NCI-H2029 (cell line): Measurements from ENCODE around the gene WASL.

Experiments used
- DNase-seq: peaks from one replicate; lab custom pipeline; 2025; lab: John Stamatoyannopoulos, UW

WASL gene

DNA sequence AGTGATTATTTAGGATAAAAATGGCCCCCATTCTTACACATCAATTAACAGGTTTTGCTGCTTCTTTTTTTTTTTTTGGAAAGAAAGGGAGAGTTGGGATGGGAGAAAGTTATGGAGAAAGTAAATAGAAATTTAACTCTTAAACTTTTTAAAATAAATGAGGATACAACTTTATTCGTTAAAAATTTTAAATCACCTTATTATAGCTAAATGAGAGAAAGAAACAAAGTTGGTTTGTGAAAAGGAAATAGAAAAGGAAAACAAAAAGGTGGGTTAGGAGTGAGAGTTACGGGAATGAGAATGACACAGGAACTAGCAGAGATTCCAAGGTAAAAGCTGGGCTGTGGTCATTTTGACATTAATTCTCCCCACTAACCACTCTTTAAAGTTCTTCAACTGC lies 58.3 kb downstream of the WASL start:
- no peak for DNase-seq

DNA sequence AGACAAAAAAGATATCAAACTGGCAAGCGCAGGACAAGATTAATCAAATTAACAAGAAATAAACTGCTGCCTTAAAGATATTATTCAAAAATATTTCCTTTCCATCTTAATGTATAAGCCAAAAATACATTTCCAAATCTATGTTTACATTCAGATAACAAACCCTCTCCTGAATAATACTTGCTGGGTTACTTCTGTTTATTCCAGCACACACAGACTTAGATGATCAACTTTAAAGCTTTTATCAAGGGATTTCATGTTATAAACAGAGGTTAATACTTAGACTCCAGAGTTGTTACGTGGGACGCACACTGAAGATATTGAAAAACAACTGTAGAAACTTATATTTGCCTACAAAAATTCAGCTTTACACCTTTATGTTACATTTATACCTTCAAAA lies 59.6 kb downstream of the WASL start:
- DNase-seq: no peak

DNA sequence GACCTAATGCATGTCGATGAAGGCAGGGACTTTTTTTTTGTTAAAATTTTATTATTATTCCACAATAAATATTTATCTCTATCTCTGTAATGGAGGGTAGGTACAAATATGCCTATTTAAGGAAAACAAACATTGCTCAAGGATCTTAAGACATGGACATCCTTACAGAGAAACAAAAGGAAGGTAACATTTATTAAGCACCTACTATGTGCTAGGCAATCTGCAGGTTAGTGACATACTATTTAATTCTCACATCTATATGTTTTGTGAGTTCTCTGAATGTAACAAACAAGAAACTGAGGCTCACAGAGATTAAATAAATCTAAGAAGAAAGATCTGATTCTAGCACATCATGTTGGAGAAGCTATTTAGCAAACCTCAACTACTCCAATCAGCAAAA lies 61.1 kb downstream of the WASL start:
- no peak for DNase-seq

DNA sequence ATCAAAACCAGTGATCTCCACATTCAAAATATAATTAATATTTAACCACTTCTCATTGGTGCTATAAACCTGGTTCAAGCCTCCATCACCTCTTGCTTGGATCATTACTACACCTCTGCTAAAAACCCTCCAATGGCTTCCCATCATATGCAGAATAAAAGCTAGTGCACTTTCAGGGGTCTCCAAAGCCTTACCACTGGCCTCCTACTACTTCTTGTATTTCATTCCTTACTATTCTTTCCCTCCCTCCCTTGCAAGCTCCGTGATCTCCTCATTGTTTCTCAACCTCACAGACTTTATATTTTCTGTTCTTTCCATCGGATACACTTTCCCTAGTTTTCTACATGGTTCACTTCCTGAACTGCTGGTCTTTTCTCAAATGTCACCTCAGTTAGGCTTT lies 61.6 kb downstream of the WASL start:
- DNase-seq: no peak

DNA sequence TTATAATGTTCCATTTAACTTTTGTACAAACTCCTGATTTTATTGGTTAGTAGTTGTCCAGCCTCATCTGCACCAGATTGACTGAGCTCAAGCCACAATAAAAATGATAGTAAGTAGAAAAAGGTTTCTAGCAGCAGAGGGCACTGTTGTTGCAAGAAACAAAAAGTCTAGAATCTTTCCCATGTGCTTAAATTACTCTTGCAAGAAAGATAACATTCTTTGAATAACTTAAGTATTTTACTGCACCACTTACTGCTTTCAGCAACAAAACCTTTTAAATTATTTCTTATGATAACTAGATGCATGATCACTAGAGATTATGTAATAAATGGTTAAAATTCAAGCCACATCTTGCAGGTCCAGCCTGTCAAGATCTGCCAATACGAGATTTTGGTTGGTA lies 66.1 kb downstream of the WASL start:
- DNase-seq: peak; percentile 32

DNA sequence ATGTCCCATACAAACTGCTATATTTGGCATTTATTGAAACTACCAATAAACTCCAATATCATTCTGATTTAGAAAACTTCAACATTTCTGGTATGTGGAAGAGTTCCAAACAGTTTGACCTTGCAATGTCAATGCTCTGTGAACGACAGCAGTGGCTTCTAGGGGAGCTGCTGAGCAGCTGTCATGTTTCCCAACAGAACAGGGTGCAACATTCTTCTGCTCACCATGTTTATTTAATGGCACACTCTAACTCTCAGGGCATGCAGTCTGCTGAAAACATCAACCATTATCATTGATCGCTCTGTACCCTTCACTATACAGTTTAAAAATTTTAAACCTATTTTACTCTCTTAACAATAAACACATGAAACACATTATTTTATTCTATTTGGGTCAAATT lies 67.2 kb downstream of the WASL start:
- DNase-seq: no peak

GRCh38 chr7:123680580-123680979 lies 68.2 kb downstream of the WASL start:
- no peak for DNase-seq

- no peak for DNase-seq
Measured at GRCh38 chr7:123679614-123680013, 69.2 kb downstream of the WASL start.

DNA sequence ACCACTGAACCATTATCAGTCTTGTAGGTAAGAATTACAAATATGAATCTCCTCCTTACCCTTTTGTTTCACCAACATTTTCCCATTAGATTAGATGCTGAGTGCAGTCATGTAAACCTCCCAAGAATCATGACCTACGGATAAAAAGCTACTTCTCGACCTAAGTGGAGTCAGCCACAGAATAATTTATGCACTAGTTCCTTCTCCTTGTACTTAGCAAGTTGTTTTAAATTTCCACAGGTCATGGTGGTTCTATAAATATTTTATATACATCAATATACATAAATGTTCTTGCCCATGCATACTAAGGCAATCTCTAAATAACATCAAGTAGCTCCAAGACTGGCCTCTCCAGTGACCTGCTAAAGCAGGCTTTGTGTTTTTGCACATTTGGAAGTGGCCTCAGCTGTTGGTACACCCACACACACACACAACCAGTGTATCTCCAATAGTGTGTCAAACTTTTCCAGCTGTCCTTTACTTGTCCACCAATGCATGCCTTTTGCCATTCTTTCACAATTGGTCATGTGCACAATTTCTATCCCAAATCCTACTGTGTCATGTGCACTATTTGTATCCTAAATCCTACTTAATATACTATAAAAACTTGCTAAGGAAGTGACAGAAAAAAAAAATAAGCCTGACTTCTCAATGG lies 71.6 kb downstream of the WASL start:
- DNase-seq: no peak

GRCh38 chr7:123675181-123675473 lies 73.7 kb downstream of the WASL start:
- no peak for DNase-seq

DNA sequence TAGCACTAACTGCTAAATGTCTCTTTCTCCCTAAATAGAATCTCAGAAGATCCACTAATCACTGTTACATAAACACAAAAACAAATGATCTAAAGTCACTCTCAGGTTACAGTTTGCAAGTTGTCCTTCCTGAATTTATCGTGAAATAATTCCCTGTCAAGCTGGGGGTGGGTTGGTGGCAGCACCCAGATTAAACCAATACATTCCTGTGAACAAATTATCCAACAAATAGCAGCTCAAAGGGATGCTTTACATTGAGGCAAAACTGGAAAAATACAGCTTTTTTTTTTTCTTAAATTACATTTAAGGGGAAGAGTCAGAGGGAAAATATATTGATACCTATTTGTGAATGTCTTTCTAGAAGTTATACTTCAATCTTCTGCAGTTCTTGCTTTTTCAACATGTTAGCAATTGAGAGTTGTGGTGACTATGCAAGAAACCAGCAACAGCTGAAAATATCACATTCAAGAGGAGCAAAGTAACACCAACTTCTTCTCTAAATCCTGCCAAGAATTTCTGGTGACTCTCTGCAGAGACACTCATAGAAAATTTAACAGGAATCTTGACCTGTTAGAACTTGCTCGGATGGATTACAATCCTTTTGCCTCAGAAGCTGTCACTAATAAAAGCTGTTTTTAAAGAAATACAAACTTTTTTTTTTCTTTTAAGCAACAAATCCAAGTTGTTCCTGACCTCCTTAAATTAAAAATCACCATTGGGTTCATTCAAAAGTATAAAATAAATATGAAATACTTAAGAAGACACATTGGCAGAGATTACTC lies 74.2 kb downstream of the WASL start:
- no peak for DNase-seq

DNA sequence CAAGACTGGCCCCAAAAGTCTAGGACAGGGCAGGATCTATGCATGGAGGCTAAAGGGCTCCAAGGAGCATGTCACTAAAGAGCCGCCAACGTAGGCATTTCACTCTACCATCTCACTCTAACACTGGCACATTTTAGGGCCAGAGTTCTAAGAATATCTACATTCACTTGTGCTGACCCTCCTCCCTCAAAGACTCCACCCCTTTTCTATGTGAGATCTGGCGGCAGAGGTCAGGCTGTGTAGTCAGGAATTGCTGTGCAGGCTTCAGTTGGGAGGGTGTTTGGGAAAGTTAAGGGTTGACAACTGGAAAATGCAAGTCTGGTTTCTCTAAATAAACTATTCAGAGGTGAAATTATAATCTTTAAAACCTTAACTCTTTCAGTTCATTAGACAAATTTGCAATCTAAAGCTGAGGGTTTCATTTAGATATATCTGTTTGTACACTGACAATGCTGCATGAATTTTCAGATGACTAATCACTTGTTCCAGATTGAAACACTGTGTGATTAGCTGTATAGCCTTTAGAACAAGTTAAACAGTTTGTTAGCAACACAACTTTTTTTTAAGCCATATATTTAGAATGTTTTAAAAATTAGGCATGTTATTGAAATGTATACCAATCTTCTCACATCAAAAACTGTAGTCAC lies 74.9 kb downstream of the WASL start:
- no peak for DNase-seq

DNA sequence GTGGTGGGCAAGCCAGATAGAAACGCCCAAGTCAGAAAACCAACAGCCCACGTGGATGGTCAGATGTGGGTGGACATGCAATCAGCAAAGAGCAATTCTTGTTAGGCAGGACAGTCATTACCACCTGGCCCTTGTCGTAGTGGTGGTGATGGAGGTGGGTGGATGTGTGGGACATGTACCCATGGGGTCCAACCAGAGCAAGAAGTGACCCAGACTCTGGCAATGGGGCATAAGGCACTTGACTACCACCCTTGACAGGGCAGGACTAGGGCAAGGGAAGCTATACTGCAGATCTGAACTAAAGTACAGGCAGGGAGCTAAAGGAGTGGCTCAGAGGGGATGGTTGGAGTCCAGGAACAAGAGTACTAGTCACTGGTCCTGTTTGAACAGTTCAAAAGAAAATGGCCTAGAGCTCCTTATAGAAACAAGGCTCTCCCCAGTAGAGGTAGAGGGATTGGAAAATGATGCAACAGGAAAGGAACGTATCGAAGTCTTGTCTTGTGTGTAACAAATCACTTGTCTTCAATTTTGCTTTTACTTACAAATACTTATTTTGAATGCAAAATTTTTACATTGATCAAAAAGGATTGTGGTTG lies 75.6 kb downstream of the WASL start:
- no peak for DNase-seq

DNA sequence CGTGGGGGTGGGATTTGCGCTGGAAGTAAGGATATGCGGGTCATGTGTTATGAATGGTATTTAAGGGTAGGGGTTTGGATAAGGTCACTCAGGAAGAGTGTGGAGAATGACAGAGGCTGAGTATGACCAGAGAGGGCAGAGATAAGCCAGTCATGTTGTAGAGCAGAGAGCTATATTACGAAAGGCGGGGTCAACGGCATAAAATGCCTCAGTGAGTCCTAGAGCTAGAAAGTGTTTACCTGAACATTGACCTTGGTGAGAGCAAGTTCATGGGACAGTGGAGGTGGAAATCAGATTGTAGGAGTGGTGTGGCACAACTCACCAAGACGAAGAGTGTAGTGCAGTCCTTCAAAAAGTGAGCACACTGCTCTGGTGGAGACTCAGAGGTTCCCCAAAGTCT lies 79.3 kb downstream of the WASL start:
- no peak for DNase-seq

DNA sequence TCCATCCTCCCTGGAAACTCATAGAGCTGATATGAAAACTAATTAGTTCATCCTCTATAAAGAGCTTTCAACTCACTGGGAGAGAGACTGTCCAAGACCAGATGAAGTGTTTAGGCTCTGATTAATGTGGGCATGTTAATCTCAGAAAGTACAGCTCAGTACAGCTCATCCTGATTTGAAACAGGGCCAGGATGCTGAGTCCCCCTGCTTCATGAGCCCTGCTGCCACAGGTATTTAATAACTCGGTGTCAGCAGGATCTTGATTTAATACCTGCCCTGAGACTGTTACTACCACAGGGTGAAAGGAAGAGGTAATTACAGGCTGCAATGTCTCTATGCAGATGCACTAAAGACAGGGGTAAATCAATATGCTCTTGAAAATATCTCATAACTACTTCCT lies 82.3 kb downstream of the WASL start:
- no peak for DNase-seq

- DNase-seq: no peak
Measured at GRCh38 chr7:123665896-123666295, 82.9 kb downstream of the WASL start.

DNA sequence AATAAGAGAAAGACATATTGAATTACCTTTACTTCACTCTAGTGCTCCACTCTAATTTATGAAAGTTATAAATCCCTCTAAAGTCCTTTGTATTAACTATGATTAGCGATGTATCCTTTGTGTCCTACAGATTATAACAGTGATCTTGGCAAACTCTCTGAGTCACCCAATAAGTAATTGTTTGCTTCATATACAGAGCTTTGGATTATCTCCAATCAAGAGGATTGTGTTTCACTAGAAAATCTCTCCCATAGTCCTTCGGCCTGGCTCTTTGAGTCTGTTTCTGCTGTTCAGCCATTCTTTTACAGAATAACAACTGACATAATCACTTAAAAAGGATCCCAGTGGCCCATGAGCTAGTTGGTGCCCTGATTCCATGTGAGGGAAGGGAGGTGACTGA lies 83.6 kb downstream of the WASL start:
- DNase-seq: no peak

- no peak for DNase-seq
Measured at GRCh38 chr7:123663200-123663599, 85.6 kb downstream of the WASL start.

DNA sequence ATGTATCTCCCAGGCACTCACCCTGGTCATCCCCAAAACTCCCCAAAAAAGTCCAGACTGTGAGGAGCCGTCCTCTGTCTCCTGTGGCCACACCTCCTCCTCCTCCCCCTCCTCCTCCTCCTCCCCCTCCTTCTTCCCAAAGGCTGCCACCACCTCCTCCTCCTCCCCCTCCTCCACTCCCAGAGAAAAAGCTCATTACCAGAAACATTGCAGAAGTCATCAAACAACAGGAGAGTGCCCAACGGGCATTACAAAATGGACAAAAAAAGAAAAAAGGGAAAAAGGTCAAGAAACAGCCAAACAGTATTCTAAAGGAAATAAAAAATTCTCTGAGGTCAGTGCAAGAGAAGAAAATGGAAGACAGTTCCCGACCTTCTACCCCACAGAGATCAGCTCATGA lies 86.0 kb downstream of the WASL start:
- no peak for DNase-seq

DNA sequence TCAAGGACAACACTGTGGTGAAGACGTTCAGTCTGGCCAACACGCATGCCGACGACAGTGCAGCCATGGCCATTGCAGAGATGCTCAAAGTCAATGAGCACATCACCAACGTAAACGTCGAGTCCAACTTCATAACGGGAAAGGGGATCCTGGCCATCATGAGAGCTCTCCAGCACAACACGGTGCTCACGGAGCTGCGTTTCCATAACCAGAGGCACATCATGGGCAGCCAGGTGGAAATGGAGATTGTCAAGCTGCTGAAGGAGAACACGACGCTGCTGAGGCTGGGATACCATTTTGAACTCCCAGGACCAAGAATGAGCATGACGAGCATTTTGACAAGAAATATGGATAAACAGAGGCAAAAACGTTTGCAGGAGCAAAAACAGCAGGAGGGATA lies 86.5 kb downstream of the WASL start:
- DNase-seq: no peak

- DNase-seq: no peak
Measured at GRCh38 chr7:123661765-123662164, 87.0 kb downstream of the WASL start.

DNA sequence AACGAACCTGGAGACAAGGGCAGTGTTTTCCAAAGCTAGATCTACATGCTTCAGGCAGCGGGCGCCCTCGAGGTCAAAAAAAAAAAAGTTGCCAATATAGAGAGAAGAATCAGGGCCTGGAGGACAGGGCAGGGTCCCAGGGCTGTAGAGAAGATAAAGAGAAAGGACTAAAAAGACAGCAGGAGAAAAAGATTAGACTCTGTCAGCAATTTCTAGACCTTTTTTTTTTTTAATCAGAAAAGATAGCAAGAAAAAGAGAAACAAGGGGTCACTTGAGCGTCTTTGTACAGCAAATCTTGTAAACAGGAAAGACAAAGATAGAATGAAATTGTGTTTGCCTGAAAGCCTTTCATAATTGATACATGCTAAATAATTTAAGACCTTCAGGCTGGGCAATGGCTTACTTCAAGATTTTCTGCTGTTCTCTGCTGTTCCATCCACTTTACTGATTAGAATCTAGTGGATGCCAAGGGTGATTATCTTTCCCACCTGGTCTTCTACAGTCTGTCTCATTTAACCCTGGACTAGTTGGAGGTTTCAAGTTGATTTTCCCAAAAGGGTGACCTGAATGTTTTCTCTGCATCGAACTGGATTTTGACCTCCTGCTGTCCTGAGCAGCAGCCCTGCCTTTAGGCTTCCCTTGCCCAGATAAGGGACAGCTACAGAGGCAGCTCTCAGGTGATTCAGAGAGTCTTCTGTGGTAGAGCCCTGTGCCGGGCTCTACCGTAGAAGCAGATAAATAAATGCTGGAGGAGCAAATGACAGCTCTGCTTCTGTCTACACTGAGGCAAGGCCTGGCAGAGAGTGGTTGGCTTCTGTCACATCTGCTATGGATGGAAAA lies 88.1 kb downstream of the WASL start:
- no peak for DNase-seq
